Neural cell (in vitro differentiated cells): ENCODE data around the gene ZBTB46.

ENCODE experiments used
- CTCF ChIP-seq: fragments of 450-650 bp; IDR thresholded peaks from 2 replicates; pipeline ENCODE4 v1.5.1; 2014; ENCODE audit warnings: antibody characterized with exemption, mild to moderate bottlenecking, moderate library complexity; ENCODE audit not compliant: poor library complexity, severe bottlenecking
- POLR2AphosphoS5 ChIP-seq: IDR thresholded peaks from 2 replicates; pipeline ENCODE4 v1.6.1; 2012
- RAD21 ChIP-seq: fragments of 450-650 bp; conservative IDR thresholded peaks from 2 replicates; pipeline ENCODE4 v1.6.1; 2014; ENCODE audit warnings: antibody characterized with exemption, mild to moderate bottlenecking, moderate library complexity

DNA sequence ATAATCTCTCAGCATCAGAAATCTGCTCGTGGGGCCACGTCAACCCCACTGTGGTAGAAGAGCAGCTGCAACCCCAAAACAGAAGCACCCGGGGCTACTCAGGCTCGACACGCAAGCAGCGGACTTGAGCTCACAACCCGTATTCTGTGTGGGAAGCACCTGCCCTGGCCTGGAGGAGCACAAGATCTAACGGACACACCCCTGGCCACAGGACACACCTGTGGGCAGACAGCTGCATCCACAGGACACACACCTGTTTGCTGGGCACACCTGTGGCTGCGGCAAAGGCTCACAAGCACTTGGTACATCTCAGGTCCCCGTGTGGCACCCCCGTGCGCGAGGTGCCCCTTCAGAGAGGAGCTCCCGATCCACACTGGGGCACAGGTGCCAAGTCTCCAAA is 36.5 kb downstream of the ZBTB46 start:
- no peak for TF ChIP-seq CTCF
- no peak for TF ChIP-seq POLR2AphosphoS5
- TF ChIP-seq RAD21 = no peak
